Measurements from ENCODE around the gene TMEM116. TPM values are rescaled to one million over a fixed set of nuclear protein-coding genes. Genes with fewer than 3 reads are reported as not detected.
"Not testable (repeated sequence)": the region's sequence is repeated elsewhere in the genome, so short reads cannot be mapped to it uniquely, and the experiment has no call there.

TMEM116 gene
- total RNA-seq, 4 donors from 2014 or later, result 21.5 to 37.3 (median 35.5) TPM

GRCh38 chr12:112007945-112008344 is 5.0 kb downstream of the TMEM116 start:
- Histone ChIP-seq H3K4me1 (peaks cover 0 to 16% (median 4%) of the 10 kb centered on the region in 4 donors), H3K27ac (no peak overlapping the region), H3K27me3 (no peaks in the 10 kb centered on the region), H3K9me3 (no peaks in the 10 kb centered on the region), H3K36me3 (no peaks in the 10 kb centered on the region), H3K4me3 (no peak overlapping the region)
- TF ChIP-seq CTCF (IDR thresholded peaks at IDR 0.05) (no peak), POLR2A (IDR thresholded peaks at IDR 0.05) (no peak)
- DNase-seq, result no peak

GRCh38 chr12:112005419-112006395 is 7.3 kb downstream of the TMEM116 start:
- H3K27me3 ChIP-seq, result no peaks in the 10 kb centered on the region
- peaks cover 0 to 2% (median 0%) of the 10 kb centered on the region in 4 donors for H3K4me1 ChIP-seq
- no peak for TF ChIP-seq CTCF (IDR thresholded peaks at IDR 0.05)
- TF ChIP-seq POLR2A (IDR thresholded peaks at IDR 0.05), result peak; percentile 66 to 75
- no peaks in the 10 kb centered on the region for H3K36me3 ChIP-seq
- DNase-seq, result peak in 2 of 3 donors; percentile 70 to 85
- peak overlapping the region in 2 of 4 donors; percentile 19 to 29 for H3K4me3 ChIP-seq
- H3K27ac ChIP-seq, result peak overlapping the region in 3 of 4 donors; percentile 0 to 62 (median 16)
- no peaks in the 10 kb centered on the region for H3K9me3 ChIP-seq

- H3K27ac ChIP-seq, result no peak overlapping the region
- DNase-seq, result no peak
- no peak overlapping the region for H3K4me3 ChIP-seq
- no peaks in the 10 kb centered on the region for H3K27me3 ChIP-seq
- H3K4me1 ChIP-seq, result no peaks in the 10 kb centered on the region
- H3K36me3 ChIP-seq, result no peaks in the 10 kb centered on the region
- no peak for TF ChIP-seq CTCF (IDR thresholded peaks at IDR 0.05)
- no peak for TF ChIP-seq POLR2A (IDR thresholded peaks at IDR 0.05)
- no peaks in the 10 kb centered on the region for H3K9me3 ChIP-seq
Observed at GRCh38 chr12:112004041-112004440, 8.9 kb downstream of the TMEM116 start.

DNA sequence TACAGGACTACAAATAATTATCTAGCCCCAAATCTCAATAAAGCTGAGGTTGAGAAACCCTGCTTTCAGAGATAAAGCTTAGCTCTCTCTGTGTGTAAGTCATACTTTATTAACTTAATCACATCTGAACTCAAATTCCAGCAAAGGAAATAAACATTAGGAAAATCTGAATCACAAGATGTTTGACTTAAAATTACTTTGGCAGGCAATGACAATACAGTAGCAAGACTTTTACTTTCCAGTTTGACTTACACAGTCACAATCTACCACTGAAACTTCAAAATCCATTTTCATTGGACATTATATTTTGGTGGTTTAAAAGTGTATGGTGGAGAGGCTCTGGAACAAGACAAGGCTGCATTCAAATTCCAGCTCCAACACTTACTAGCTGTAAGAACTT is 11.4 kb downstream of the TMEM116 start:
- no peaks in the 10 kb centered on the region for H3K27me3 ChIP-seq
- peak overlapping the region in 2 of 4 donors; percentile 16 for H3K4me3 ChIP-seq
- H3K27ac ChIP-seq, result peak overlapping the region in 3 of 4 donors; percentile 2 to 46 (median 31)
- H3K9me3 ChIP-seq, result no peaks in the 10 kb centered on the region
- DNase-seq, result no peak
- H3K36me3 ChIP-seq, result no peaks in the 10 kb centered on the region
- no peaks in the 10 kb centered on the region for H3K4me1 ChIP-seq
- no peak for TF ChIP-seq POLR2A (IDR thresholded peaks at IDR 0.05)
- TF ChIP-seq CTCF (IDR thresholded peaks at IDR 0.05), result no peak

GRCh38 chr12:112000820-112001219 is 12.1 kb downstream of the TMEM116 start:
- H3K9me3 ChIP-seq, result no peaks in the 10 kb centered on the region
- no peak overlapping the region for H3K4me3 ChIP-seq
- no peaks in the 10 kb centered on the region for H3K27me3 ChIP-seq
- H3K27ac ChIP-seq, result peak overlapping the region in 1 of 4 donors; percentile 46
- no peaks in the 10 kb centered on the region for H3K36me3 ChIP-seq
- DNase-seq, result no peak
- TF ChIP-seq POLR2A (IDR thresholded peaks at IDR 0.05) (no peak), CTCF (IDR thresholded peaks at IDR 0.05) (no peak)
- H3K4me1 ChIP-seq, result no peaks in the 10 kb centered on the region

DNA sequence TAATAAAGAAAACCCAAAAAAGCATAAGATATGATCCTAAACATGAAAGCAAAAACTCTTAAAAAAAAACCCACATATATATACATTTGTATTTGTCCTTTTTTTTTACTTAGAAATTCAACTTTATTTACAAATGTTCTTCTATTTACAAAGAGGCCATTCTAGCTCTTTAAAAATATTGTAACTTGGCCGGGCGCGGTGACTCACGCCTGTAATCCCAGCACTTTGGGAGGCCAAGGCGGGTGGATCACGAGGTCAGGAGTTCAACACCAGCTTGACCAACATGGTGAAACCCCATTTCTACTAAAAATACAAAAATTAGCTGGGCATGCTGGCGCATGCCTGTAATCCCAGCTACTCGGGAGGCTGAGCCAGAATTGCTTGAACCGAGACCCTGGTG is 13.8 kb downstream of the TMEM116 start:
- H3K4me3 ChIP-seq, H3K27me3 ChIP-seq, H3K9me3 ChIP-seq, H3K36me3 ChIP-seq, H3K4me1 ChIP-seq, DNase-seq, H3K27ac ChIP-seq: not testable (repeated sequence)
